ENCODE data around the gene FLRT3. TPM values are rescaled to one million over a fixed set of nuclear protein-coding genes. Genes with fewer than 3 reads are reported as not detected.

The FLRT3 gene
- total RNA-seq, 1 donor = 2.5 TPM

GRCh38 chr20:14335052-14335451 lies 2.4 kb downstream of the FLRT3 start:
- no peaks in the 10 kb centered on the region for H3K79me2 ChIP-seq (ENCODE audit: insufficient read depth, low read length)
- H2AFZ ChIP-seq (ENCODE audit: low read length) = no peak overlapping the region
- no peaks in the 10 kb centered on the region for H4K20me1 ChIP-seq (ENCODE audit: insufficient read depth, low read length)
- no peak overlapping the region for H3K27ac ChIP-seq (ENCODE audit: low read depth, low read length)
- no peak overlapping the region for H3K4me3 ChIP-seq (ENCODE audit: insufficient read depth, low read length)
- no peaks in the 10 kb centered on the region for H3K9me3 ChIP-seq (ENCODE audit: low read depth, low read length)
- H3K36me3 ChIP-seq (ENCODE audit: insufficient read depth, low read length) = no peaks in the 10 kb centered on the region
- H3K4me2 ChIP-seq (ENCODE audit: insufficient read depth, low read length) = no peak overlapping the region
- no peaks in the 10 kb centered on the region for H3K27me3 ChIP-seq (ENCODE audit: insufficient read depth, low read length)
- H3K4me1 ChIP-seq (ENCODE audit: insufficient read depth, low read length) = no peaks in the 10 kb centered on the region
- no peak for TF ChIP-seq CTCF (IDR thresholded peaks at IDR 0.05; ENCODE audit: extremely low read depth, low read depth, low read length)
- DNase-seq (ENCODE audit: insufficient read length, low spot score, missing footprints) = no peak

- Histone ChIP-seq H3K27ac (ENCODE audit: low read depth, low read length) (no peak overlapping the region), H2AFZ (ENCODE audit: low read length) (no peak overlapping the region), H3K27me3 (ENCODE audit: insufficient read depth, low read length) (no peaks in the 10 kb centered on the region), H3K4me1 (ENCODE audit: insufficient read depth, low read length) (no peaks in the 10 kb centered on the region), H3K4me3 (ENCODE audit: insufficient read depth, low read length) (no peak overlapping the region), H3K79me2 (ENCODE audit: insufficient read depth, low read length) (no peaks in the 10 kb centered on the region), H3K36me3 (ENCODE audit: insufficient read depth, low read length) (no peaks in the 10 kb centered on the region), H3K4me2 (ENCODE audit: insufficient read depth, low read length) (no peak overlapping the region), H3K9me3 (ENCODE audit: low read depth, low read length) (no peaks in the 10 kb centered on the region), H4K20me1 (ENCODE audit: insufficient read depth, low read length) (no peaks in the 10 kb centered on the region)
- peak; percentile 34 for TF ChIP-seq CTCF (IDR thresholded peaks at IDR 0.05; ENCODE audit: extremely low read depth, low read depth, low read length)
- DNase-seq (ENCODE audit: insufficient read length, low spot score, missing footprints) = no peak
Measured at GRCh38 chr20:14334306-14334930, 3.0 kb downstream of the FLRT3 start.

- Histone ChIP-seq H3K79me2 (ENCODE audit: insufficient read depth, low read length) (no peaks in the 10 kb centered on the region), H3K4me2 (ENCODE audit: insufficient read depth, low read length) (no peak overlapping the region), H3K27ac (ENCODE audit: low read depth, low read length) (no peak overlapping the region), H2AFZ (ENCODE audit: low read length) (no peak overlapping the region), H3K4me1 (ENCODE audit: insufficient read depth, low read length) (no peaks in the 10 kb centered on the region), H3K27me3 (ENCODE audit: insufficient read depth, low read length) (no peaks in the 10 kb centered on the region), H3K4me3 (ENCODE audit: insufficient read depth, low read length) (no peak overlapping the region), H4K20me1 (ENCODE audit: insufficient read depth, low read length) (no peaks in the 10 kb centered on the region), H3K36me3 (ENCODE audit: insufficient read depth, low read length) (no peaks in the 10 kb centered on the region), H3K9me3 (ENCODE audit: low read depth, low read length) (no peaks in the 10 kb centered on the region)
- no peak for DNase-seq (ENCODE audit: insufficient read length, low spot score, missing footprints)
- TF ChIP-seq CTCF (IDR thresholded peaks at IDR 0.05; ENCODE audit: extremely low read depth, low read depth, low read length) = no peak
Measured at GRCh38 chr20:14333721-14334120, 3.7 kb downstream of the FLRT3 start.

DNA sequence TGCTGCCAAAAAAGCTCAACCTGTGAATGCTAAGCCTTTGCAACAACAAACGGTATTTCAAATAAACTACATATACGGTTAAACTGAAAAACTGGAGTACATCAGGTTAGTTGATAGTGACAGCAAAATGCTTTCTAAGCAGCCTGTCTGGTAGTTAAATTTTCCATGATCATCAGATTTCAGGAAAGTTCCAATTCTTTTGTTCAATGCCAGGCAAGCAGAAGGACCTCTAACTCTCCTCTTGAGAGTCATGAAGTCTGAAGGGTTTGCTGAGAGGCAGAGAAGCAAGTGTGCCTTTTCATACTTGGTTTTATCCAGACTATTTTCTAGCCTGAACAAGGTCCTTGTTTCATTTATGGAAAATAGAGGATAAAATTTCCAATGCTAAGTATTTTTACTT lies 4.5 kb downstream of the FLRT3 start:
- H3K4me2 ChIP-seq (ENCODE audit: insufficient read depth, low read length) = no peak overlapping the region

More for the DNA sequence above, 4.5 kb downstream of the FLRT3 start:
- no peak overlapping the region for H2AFZ ChIP-seq (ENCODE audit: low read length)
- H3K4me1 ChIP-seq (ENCODE audit: insufficient read depth, low read length) = no peaks in the 10 kb centered on the region
- no peaks in the 10 kb centered on the region for H3K9me3 ChIP-seq (ENCODE audit: low read depth, low read length)
- H3K79me2 ChIP-seq (ENCODE audit: insufficient read depth, low read length) = no peaks in the 10 kb centered on the region
- H3K4me3 ChIP-seq (ENCODE audit: insufficient read depth, low read length) = no peak overlapping the region
- no peaks in the 10 kb centered on the region for H3K36me3 ChIP-seq (ENCODE audit: insufficient read depth, low read length)
- H4K20me1 ChIP-seq (ENCODE audit: insufficient read depth, low read length) = no peaks in the 10 kb centered on the region
- TF ChIP-seq CTCF (IDR thresholded peaks at IDR 0.05; ENCODE audit: extremely low read depth, low read depth, low read length) = no peak
- DNase-seq (ENCODE audit: insufficient read length, low spot score, missing footprints) = no peak
- H3K27me3 ChIP-seq (ENCODE audit: insufficient read depth, low read length) = no peaks in the 10 kb centered on the region
- no peak overlapping the region for H3K27ac ChIP-seq (ENCODE audit: low read depth, low read length)

Data from osteoblast (primary cell).